KMS-11 (cell line): Measurements from ENCODE around the gene CRYBB3.

Experiments used
- H2AFZ ChIP-seq: fragments of 200-600 bp; sonication (generic); 2 replicates; pipeline ENCODE4 v1.6.1; 2016; ENCODE audit warnings: antibody characterized with exemption, mixed run types, low read depth
- H3K27ac ChIP-seq: fragments of 200-600 bp; sonication (generic); 2 replicates; pipeline ENCODE4 v1.6.1; 2016; ENCODE audit warnings: mild to moderate bottlenecking, mixed run types
- H3K27me3 ChIP-seq: fragments of 200-600 bp; sonication (generic); 2 replicates; pipeline ENCODE4 v1.6.1; 2017; ENCODE audit warnings: mild to moderate bottlenecking, low read depth, mixed run types, moderate library complexity; ENCODE audit not compliant: insufficient read depth
- H3K36me3 ChIP-seq: fragments of 200-600 bp; sonication (generic); 2 replicates; pipeline ENCODE4 v1.6.1; 2017; ENCODE audit warnings: mild to moderate bottlenecking, mixed run types; ENCODE audit not compliant: insufficient read depth
- H3K4me1 ChIP-seq: fragments of 200-600 bp; sonication (generic); 2 replicates; pipeline ENCODE4 v1.6.1; 2016; ENCODE audit warnings: mild to moderate bottlenecking, low read depth, mixed run types; ENCODE audit not compliant: poor library complexity, severe bottlenecking
- H3K4me2 ChIP-seq: fragments of 200-600 bp; sonication (generic); 2 replicates; pipeline ENCODE4 v1.7.0; 2016; ENCODE audit warnings: mild to moderate bottlenecking, mixed run types
- H3K4me3 ChIP-seq: fragments of 200-600 bp; sonication (generic); IDR thresholded peaks from 2 replicates; pipeline ENCODE4 v1.6.1; 2017; ENCODE audit warnings: low read depth, low read length, mixed read lengths; ENCODE audit not compliant: insufficient read depth
- H3K79me2 ChIP-seq: fragments of 200-600 bp; sonication (generic); 2 replicates; pipeline ENCODE4 v1.6.1; 2016; ENCODE audit warnings: low read depth, mixed run types; ENCODE audit not compliant: insufficient read depth
- H3K9ac ChIP-seq: fragments of 200-600 bp; sonication (generic); 2 replicates; pipeline ENCODE4 v1.6.1; 2016; ENCODE audit warnings: mild to moderate bottlenecking, mixed run types
- H4K20me1 ChIP-seq: fragments of 200-600 bp; sonication (generic); 2 replicates; pipeline ENCODE4 v1.6.1; 2016; ENCODE audit warnings: mild to moderate bottlenecking, mixed run types; ENCODE audit not compliant: insufficient read depth
- CTCF ChIP-seq: fragments of 200-600 bp; sonication (generic); conservative IDR thresholded peaks from 2 replicates; pipeline ENCODE4 v1.6.1; 2017; ENCODE audit warnings: low read depth, mild to moderate bottlenecking, antibody characterized with exemption, low read length, moderate library complexity, mixed read lengths

The CRYBB3 gene

DNA sequence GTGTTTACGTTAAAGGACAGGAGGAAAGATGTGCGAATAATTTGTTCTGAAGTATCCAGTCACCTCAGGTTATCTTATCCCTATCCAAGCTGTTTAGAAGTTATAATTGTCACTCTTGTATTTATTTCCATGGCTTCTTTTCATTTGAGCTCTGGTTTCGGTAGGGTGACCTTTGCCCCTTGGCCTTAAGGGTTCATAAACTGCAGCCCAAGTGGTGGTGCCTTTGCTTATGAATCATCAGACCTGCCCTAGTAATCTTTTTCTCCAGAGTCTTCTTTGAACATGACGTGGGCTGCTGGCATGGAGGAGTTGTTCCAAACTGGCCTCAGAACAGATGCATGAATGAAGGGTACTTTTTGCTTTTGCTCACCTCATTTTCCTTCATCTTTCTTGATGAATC lies 6.5 kb upstream of the CRYBB3 start:
- Histone ChIP-seq H3K79me2 (no peaks in the 10 kb centered on the region), H3K36me3 (no peaks in the 10 kb centered on the region), H2AFZ (no peak overlapping the region), H3K27ac (no peak overlapping the region), H3K4me2 (no peak overlapping the region), H4K20me1 (no peaks in the 10 kb centered on the region), H3K9ac (no peak overlapping the region), H3K4me1 (no peaks in the 10 kb centered on the region), H3K27me3 (no peaks in the 10 kb centered on the region), H3K4me3 (no peak overlapping the region)
- no peak for TF ChIP-seq CTCF

DNA sequence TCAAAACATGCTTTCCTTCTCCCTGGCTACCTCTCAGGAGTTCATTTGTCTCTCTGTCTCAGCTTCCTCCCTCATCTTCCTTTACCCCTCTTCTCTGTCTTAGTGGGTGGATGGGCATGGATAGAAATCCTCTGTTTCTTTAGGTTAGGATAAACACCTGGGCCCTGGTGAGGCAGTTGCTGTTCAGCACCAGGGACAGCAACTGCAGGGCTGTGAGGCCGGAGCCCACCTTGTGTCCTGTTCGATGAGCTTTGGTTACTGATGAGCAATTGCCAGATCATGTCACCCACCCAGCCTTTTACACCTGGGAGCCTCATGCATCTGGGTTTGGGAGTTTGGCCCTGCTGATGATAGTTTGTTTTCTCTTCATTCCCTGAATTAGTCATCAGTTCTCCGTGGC lies 6.1 kb upstream of the CRYBB3 start:
- no peak for TF ChIP-seq CTCF
- no peaks in the 10 kb centered on the region for H3K27me3 ChIP-seq
- no peak overlapping the region for H3K27ac ChIP-seq
- H3K79me2 ChIP-seq: no peaks in the 10 kb centered on the region
- no peaks in the 10 kb centered on the region for H4K20me1 ChIP-seq
- no peak overlapping the region for H3K4me2 ChIP-seq
- no peaks in the 10 kb centered on the region for H3K4me1 ChIP-seq
- H2AFZ ChIP-seq: no peak overlapping the region
- H3K36me3 ChIP-seq: no peaks in the 10 kb centered on the region
- no peak overlapping the region for H3K9ac ChIP-seq
- H3K4me3 ChIP-seq: no peak overlapping the region

DNA sequence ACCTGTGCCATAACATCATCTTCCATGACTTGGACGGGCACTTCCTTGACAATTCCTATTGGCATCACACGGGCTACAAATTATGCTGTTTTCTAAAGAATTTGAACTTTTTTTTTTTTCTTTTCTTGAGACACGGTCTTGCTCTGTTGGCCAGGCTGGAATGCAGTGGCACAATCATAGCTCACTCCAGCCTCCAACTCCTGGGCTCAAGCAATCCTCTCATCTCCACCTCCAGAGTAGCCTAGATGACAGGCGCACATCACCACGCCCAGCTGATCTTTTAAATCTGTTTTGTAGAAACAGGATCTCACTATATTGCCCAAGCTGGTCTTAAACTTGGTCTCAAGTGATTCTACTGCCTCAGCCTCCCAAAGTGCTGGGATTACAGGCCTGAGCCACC lies 3.3 kb upstream of the CRYBB3 start:
- Histone ChIP-seq H3K4me1 (no peaks in the 10 kb centered on the region), H3K27ac (no peak overlapping the region), H3K36me3 (no peaks in the 10 kb centered on the region), H3K27me3 (no peaks in the 10 kb centered on the region), H3K79me2 (no peaks in the 10 kb centered on the region), H4K20me1 (no peaks in the 10 kb centered on the region), H3K4me2 (no peak overlapping the region), H2AFZ (no peak overlapping the region), H3K9ac (no peak overlapping the region), H3K4me3 (no peak overlapping the region)
- TF ChIP-seq CTCF: no peak

- Histone ChIP-seq H3K79me2 (no peaks in the 10 kb centered on the region), H4K20me1 (no peaks in the 10 kb centered on the region), H3K9ac (no peak overlapping the region), H2AFZ (no peak overlapping the region), H3K27me3 (no peaks in the 10 kb centered on the region), H3K27ac (no peak overlapping the region), H3K36me3 (no peaks in the 10 kb centered on the region), H3K4me2 (no peak overlapping the region), H3K4me3 (no peak overlapping the region), H3K4me1 (no peaks in the 10 kb centered on the region)
- TF ChIP-seq CTCF: no peak
Measured at GRCh38 chr22:25197340-25197739, 2.3 kb upstream of the CRYBB3 start.

DNA sequence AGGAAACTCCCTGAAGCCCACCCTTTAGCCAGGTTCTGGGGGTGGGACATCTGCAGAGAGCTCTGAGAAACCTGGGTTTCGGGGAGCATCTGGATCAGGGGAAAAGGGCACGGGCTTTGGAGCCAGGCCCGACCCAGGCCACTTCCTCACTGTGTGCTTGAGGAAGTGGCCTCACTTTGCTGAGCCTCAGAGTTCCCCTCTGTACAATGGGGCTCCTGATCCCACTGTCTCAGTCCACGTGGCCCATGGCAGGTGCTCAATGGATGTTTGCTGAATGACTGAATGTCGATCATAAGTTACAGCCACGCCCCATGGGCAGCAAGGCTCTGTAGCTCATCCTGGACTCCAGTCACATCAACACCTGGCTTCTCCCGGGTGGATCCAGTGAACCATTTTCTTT lies 1.3 kb downstream of the CRYBB3 start:
- Histone ChIP-seq H2AFZ (no peak overlapping the region), H3K9ac (no peak overlapping the region), H3K4me1 (no peaks in the 10 kb centered on the region), H4K20me1 (no peaks in the 10 kb centered on the region), H3K79me2 (no peaks in the 10 kb centered on the region), H3K4me2 (no peak overlapping the region), H3K27ac (no peak overlapping the region), H3K4me3 (no peak overlapping the region), H3K36me3 (no peaks in the 10 kb centered on the region), H3K27me3 (no peaks in the 10 kb centered on the region)
- no peak for TF ChIP-seq CTCF
